Measurements from ENCODE around the gene PRKCE.

GRCh38 chr2:45710468-45710867 lies 59.0 kb downstream of the PRKCE start:
- no peak for TF ChIP-seq EZH2 (IDR thresholded peaks at IDR 0.05; ENCODE audit: low read length, missing control alignments)
- no peak for TF ChIP-seq CTCF (conservative IDR thresholded peaks at IDR 0.05 in 1 of 2, IDR thresholded peaks at IDR 0.05 in 1 of 2; ENCODE audit: low read depth in 1 of 2, low read length in 2 of 2)

Data from fibroblast of lung (primary cell).